IPS-NIHi7 (cell line): Measurements from ENCODE around the gene KRT8.

Experiments used
- DNase-seq: peaks from one replicate; pipeline ENCODE4 v3.0.0; 2012; ENCODE audit warnings: mixed read lengths; ENCODE audit errors: extremely low spot score

KRT8 gene

GRCh38 chr12:52904509-52905300 is at the start of gene KRT8:
TSS of gene KRT8 (minus strand) at chr12:52905076. CDS start at chr12:52904981, 95 bp downstream.
- DNase-seq, result peak; percentile 95

- no peak for DNase-seq
Observed at GRCh38 chr12:52953181-52953841, 48.4 kb upstream of the KRT8 start.

GRCh38 chr12:52952076-52952801 is 47.4 kb upstream of the KRT8 start:
- no peak for DNase-seq

- DNase-seq, result no peak
Observed at GRCh38 chr12:52951640-52952039, 46.8 kb upstream of the KRT8 start.

DNA sequence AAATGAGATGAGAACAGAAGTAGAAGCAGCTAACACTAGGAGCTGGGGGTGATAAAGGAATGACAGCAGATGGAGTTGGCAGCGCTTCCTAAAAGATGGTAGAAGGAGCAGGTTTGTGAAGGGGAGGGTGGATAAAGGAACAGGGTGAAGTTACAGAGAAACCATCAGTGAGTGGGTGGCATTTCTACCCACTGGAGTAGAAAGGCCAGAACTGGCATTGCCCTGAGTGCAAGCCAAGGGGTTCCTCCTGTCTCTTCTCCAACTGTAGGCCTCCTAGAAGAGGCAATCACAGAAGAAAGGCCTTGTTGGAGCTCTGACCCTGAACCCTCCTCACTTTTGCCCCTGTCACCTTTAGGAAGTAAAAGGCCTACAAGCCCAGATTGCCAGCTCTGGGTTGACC is 46.2 kb upstream of the KRT8 start:
- no peak for DNase-seq

DNA sequence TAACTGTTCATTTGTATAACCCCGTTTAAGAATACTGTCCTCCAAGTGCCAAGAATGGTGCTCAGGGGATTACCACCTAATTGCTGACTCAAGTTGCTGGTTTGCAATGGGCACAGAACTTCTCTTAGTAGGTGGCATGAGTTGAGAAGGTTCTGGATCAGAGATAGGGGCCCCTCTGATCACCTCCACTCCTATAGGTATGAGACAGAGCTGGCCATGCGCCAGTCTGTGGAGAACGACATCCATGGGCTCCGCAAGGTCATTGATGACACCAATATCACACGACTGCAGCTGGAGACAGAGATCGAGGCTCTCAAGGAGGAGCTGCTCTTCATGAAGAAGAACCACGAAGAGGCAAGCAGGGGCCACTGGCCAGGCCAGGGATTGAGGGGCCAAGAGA is 45.7 kb upstream of the KRT8 start:
- DNase-seq, result no peak

DNA sequence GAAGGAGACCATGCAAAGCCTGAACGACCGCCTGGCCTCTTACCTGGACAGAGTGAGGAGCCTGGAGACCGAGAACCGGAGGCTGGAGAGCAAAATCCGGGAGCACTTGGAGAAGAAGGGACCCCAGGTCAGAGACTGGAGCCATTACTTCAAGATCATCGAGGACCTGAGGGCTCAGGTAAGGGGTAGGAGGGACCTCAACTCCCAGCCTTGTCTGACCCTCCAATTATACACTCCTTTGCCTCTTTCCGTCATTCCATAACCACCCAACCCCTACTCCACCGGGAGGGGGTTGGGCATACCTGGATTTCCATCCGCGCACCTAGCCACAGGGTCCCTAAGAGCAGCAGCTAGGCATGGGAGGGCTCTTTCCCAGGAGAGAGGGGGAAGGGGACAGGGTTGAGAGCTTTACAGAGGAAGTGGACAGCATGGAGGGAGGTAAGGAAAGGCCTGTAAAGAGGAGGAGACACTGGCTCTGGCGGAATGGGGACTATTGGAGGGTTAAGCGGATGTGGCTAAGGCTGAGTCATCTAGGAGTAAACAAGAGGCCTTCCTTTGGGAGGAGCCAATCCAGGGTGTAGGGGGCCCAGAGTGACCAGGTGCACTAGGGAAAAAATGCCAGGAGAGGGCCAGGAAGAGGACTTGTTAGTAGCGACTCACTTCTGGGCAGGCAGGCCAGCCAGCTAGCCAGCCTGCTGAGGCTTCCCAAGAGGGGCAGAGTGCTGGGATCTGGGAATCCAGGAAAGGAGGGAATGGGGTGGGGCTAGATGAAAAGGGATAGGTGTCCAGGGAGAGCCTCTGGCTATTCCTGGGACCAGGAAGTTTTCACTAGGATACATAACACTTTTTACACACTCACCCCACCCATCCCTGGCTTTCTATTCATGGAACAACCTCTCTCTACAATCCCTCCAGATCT is 44.8 kb upstream of the KRT8 start:
- peak; percentile 55 for DNase-seq

DNA sequence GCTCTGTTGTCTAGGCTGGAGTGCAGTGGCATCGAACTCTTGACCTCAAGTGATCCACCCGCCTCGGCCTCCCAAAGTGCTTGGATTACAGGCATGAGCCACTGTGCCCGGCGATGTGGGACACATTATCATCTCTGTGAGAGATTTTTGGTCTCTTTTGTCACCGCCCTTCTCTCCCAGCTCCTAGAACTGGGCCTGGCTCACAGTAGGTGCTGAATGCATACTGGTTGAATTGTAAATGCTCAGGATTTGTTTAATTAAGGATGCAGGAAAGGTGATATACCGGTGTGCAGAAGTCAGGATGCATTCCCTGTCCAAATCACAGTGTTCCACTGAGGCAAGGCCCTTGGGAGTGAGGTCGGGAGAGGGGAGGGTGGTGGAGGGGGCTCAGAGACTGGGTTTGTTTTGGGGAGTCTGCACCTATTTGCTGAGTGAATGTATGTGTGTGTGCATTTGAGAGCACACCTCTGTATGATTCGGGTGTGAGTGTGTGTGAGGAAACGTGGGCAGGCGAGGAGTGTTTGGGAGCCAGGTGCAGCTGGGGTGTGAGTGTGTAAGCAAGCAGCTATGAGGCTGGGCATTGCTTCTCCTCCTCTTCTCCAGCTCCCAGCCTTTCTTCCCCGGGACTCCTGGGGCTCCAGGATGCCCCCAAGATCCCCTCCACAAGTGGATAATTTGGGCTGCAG is 43.0 kb upstream of the KRT8 start:
- DNase-seq, result no peak

GRCh38 chr12:52946797-52947547 is 42.1 kb upstream of the KRT8 start:
- DNase-seq, result no peak

DNA sequence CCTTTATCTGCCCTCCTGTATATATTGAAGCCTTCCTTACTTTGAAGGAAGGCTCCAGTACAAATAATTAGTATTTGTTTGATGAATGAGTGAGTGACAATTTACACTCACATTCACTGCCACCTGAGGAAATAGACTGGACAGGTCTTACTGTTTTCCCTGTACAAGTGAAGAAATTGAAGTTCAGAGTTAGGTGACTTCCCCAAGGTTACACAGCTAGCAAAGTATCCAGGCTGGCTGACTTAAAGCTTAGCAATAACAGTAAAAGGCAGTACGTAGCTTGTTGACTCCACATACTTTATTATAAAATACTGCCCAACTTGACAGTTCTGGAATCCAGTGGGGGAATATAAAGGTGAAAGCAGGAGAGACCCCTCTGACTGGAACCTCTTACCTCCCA is 41.5 kb upstream of the KRT8 start:
- DNase-seq, result no peak

GRCh38 chr12:52945389-52946232 is 40.7 kb upstream of the KRT8 start:
- peak; percentile 77 for DNase-seq

- no peak for DNase-seq
Observed at GRCh38 chr12:52944683-52945388, 40.0 kb upstream of the KRT8 start.

GRCh38 chr12:52942901-52943181 is 38.0 kb upstream of the KRT8 start:
- no peak for DNase-seq

GRCh38 chr12:52942066-52942900 is 37.4 kb upstream of the KRT8 start:
- no peak for DNase-seq

- DNase-seq, result no peak
Observed at GRCh38 chr12:52929538-52929937, 24.7 kb upstream of the KRT8 start.

- no peak for DNase-seq
Observed at GRCh38 chr12:52927964-52928363, 23.1 kb upstream of the KRT8 start.

DNA sequence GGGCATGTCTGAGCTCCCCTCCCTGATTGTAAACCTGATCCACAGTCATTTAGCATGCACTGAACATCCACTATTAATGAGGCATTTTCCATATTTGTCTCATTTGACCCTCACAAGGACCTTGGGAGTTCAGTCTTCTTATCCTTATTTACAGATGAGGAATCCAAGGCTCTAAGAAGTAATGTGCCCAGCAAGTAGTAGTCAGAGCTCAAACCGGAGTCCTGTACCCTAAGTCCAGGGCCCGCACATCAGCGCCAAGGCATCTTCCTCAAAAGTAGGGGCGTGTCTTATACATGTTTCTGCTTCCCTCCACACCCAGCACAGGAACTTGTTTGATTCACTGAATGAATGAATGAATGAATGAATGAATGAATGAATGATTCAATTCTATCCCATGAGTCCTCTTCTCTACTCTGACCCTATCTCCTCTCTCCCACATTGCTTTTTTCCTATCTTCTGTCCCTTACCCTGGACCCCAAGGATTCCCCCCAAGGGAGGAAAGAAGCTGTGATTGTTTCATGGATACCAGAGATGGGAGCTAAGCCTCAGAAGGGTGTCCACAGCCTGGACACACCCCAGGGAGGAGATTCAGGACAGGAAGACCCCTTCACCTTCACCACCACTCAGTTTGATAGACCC is 21.8 kb upstream of the KRT8 start:
- DNase-seq, result no peak
